ENCODE data around the gene PADI3. TPM values are rescaled to one million over a fixed set of nuclear protein-coding genes. Genes with fewer than 3 reads are reported as not detected.

Gene PADI3
- total RNA-seq, 2 donors from 2014 or later = 0.18 to 1.2 TPM

DNA sequence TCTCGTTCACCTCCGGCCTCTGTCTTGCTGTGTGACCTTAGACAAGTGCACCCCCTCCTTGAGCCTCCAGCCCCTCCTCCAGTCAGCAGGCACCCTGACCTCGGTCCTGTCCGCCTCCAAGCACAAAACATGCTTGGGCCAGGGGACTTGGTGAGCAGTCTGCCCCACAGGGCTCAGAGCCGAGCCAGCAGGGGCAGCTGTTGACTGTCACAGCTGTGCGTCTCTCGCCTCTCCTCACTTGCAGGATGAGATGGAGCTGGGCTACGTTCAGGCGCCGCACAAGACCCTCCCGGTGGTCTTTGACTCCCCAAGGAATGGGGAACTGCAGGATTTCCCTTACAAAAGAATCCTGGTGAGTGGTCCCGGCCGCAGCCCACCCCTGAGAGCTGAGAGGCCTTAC lies 24.2 kb downstream of the PADI3 start:
- Histone ChIP-seq H3K36me3 (no peaks in the 10 kb centered on the region), H3K27ac (no peak overlapping the region), H3K9me3 (no peaks in the 10 kb centered on the region), H3K4me1 (replicated peaks) (no peaks in the 10 kb centered on the region), H3K4me3 (no peak overlapping the region), H3K27me3 (replicated peaks; ENCODE audit: insufficient read depth) (no peaks in the 10 kb centered on the region)
- WGBS = 74% methylated on average over 13 of the region's 13 CpGs
- no peak for TF ChIP-seq POLR2A (IDR thresholded peaks at IDR 0.05)
- TF ChIP-seq, protein P1, sequence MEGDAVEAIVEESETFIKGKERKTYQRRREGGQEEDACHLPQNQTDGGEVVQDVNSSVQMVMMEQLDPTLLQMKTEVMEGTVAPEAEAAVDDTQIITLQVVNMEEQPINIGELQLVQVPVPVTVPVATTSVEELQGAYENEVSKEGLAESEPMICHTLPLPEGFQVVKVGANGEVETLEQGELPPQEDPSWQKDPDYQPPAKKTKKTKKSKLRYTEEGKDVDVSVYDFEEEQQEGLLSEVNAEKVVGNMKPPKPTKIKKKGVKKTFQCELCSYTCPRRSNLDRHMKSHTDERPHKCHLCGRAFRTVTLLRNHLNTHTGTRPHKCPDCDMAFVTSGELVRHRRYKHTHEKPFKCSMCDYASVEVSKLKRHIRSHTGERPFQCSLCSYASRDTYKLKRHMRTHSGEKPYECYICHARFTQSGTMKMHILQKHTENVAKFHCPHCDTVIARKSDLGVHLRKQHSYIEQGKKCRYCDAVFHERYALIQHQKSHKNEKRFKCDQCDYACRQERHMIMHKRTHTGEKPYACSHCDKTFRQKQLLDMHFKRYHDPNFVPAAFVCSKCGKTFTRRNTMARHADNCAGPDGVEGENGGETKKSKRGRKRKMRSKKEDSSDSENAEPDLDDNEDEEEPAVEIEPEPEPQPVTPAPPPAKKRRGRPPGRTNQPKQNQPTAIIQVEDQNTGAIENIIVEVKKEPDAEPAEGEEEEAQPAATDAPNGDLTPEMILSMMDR (IDR thresholded peaks at IDR 0.05) = no peak
- TF ChIP-seq POLR2AphosphoS5 (IDR thresholded peaks at IDR 0.05) = no peak
- no peak for DNase-seq (ENCODE audit: low spot score)
- intact Hi-C loops (cut with DNase I) = no loop called here

DNA sequence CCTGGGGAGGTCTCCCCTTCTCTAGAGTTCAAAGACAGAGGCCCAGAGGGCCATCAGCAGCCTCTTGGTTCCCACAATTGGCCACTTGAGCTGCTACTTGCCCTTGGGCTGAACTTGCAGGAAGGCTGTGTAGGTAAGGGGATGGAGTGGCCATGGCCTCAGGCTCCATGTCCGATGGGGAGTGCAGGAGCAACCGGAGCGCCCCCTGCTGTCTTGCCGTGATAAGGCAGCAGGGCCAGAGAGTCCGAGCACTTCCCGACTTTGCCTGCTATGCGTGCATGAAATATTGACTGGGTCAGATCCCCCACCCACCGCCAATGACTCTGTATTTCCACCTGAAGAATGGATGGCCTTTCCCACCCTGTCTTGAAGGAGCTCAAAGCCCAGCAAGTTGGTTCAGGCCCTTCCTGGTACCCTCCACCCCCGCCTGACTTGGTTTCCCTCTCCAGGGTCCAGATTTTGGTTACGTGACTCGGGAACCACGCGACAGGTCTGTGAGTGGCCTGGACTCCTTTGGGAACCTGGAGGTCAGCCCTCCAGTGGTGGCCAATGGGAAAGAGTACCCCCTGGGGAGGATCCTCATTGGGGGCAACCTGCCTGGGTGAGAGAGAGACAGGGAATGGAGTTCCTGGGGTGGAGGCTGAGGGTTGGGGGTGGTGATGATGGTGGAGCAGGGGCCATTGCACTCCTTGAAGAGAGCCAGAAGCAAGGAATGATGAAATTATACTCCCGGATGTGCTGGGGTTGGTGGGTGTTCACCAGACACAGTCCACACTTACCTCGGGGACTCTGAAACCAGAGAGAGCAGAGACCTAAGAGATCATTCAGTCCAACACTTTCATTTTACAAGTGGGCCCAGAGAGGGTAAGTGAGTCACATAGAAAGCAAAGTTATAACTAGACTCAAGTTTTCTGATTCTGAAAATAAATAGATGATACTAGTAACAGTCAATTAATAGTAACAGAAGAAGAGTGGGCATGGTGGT lies 25.6 kb downstream of the PADI3 start:
- no peak for DNase-seq (ENCODE audit: low spot score)
- WGBS = 80% methylated on average over 15 of the region's 15 CpGs
- no peaks in the 10 kb centered on the region for H3K9me3 ChIP-seq
- no peaks in the 10 kb centered on the region for H3K4me1 ChIP-seq (replicated peaks)
- H3K4me3 ChIP-seq = no peak overlapping the region
- H3K27ac ChIP-seq = no peak overlapping the region
- intact Hi-C loops (cut with DNase I) = no loop called here
- TF ChIP-seq, protein P1 (IDR thresholded peaks at IDR 0.05) = peak in 3 of 4 experiments; percentile 23 to 44 (median 32)
- TF ChIP-seq POLR2AphosphoS5 (IDR thresholded peaks at IDR 0.05) = no peak
- no peaks in the 10 kb centered on the region for H3K27me3 ChIP-seq (replicated peaks; ENCODE audit: insufficient read depth)
- H3K36me3 ChIP-seq = no peaks in the 10 kb centered on the region

DNA sequence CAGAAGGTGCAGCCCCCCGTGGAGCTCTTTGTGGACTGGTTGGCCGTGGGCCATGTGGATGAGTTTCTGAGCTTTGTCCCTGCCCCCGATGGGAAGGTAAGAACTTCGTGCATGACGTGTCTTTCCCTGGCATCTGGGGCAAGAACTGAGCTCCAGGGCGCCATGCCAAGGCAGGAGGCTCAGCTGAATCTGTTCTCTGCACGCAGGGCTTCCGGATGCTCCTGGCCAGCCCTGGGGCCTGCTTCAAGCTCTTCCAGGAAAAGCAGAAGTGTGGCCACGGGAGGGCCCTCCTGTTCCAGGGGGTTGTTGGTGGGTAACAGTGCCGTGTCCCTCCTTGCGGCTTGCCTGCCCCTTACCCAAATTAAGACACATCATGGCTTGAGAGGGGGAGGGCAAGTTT lies 27.7 kb downstream of the PADI3 start:
- Histone ChIP-seq H3K9me3 (no peaks in the 10 kb centered on the region), H3K27me3 (replicated peaks; ENCODE audit: insufficient read depth) (no peaks in the 10 kb centered on the region), H3K4me3 (no peak overlapping the region), H3K36me3 (no peaks in the 10 kb centered on the region), H3K4me1 (replicated peaks) (no peaks in the 10 kb centered on the region), H3K27ac (no peak overlapping the region)
- TF ChIP-seq POLR2AphosphoS5 (IDR thresholded peaks at IDR 0.05) = no peak
- TF ChIP-seq, protein P1 (IDR thresholded peaks at IDR 0.05) = peak in 1 of 4 experiments; percentile 14
- peak; percentile 14 for DNase-seq (ENCODE audit: low spot score)
- intact Hi-C loops (cut with DNase I) = no loop called here
- 49% methylated on average over 11 of the region's 11 CpGs for WGBS

DNA sequence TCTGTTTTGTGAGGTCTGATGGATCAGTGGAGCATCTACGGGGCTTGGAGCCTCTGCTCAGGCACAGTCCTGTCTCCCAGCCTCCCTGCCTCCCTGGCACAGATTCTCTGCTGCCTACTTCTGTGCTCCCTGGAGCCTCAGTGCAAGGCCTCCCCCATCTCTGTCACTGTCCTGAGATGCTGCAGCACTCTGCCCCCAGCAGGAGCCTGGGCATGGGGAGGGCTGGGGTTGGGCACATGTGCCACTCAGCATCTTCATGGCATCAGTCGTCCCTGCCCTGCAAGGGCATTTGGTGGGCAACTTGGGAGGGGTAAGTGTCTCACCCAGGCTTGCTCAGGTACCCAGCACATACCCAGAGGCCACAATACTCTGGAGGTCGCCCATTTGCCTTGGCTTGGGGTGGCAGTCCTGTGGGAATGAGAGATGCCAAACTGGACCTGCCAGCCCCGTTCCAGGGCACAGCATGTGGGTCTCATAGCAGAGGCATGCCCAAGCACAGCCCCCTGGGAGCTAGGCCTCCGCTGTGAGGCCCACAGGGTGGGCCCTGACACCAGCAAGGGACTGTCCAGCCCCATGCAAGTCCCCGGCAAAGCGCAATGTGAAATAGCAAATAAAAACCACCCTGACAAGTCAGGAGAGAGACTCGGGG lies 28.7 kb downstream of the PADI3 start:
- intact Hi-C loops (cut with DNase I) = no loop called here
- no peak for TF ChIP-seq POLR2A (IDR thresholded peaks at IDR 0.05)
- no peak for TF ChIP-seq POLR2AphosphoS5 (IDR thresholded peaks at IDR 0.05)
- TF ChIP-seq, protein P1 (IDR thresholded peaks at IDR 0.05) = no peak
- WGBS = 74% methylated on average over 8 of the region's 8 CpGs
- Histone ChIP-seq H3K9me3 (no peaks in the 10 kb centered on the region), H3K4me1 (replicated peaks) (no peaks in the 10 kb centered on the region), H3K4me3 (no peak overlapping the region), H3K27ac (no peak overlapping the region), H3K36me3 (no peaks in the 10 kb centered on the region), H3K27me3 (replicated peaks; ENCODE audit: insufficient read depth) (no peaks in the 10 kb centered on the region)
- DNase-seq (ENCODE audit: low spot score) = no peak
